ENCODE data around the gene POP5.
"Not testable (repeated sequence)": the region's sequence is repeated elsewhere in the genome, so short reads cannot be mapped to it uniquely, and the experiment has no call there.

POP5 gene

GRCh38 chr12:120536064-120536791 is 45.0 kb downstream of the POP5 start:
- peak; percentile 62 for DNase-seq

- DNase-seq, result peak; percentile 65
Measured at GRCh38 chr12:120534703-120535655, 46.2 kb downstream of the POP5 start.

GRCh38 chr12:120534203-120534702 is 46.9 kb downstream of the POP5 start, which contains the start of gene RNF10:
TSS of gene RNF10 (plus strand) at chr12:120534356. CDS start at chr12:120534812, 456 bp downstream.
- peak; percentile 93 for DNase-seq

- peak; percentile 22 for DNase-seq
Measured at GRCh38 chr12:120532701-120533238, 48.4 kb downstream of the POP5 start.

DNA sequence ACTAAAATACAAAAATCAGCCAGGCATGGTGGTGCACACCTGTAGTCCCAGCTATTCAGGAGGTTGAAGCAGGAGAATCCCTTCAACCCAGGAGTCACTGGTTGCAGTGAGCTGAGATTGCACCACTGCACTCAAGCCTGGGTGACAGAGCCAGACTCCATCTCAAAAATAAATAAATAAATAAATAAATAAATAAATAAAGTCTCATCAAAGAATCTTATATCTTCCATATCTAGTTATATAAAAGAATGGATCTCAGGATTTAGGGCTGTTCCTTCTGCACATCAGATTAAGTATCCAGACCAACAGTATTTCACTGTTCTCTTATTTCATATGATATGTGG is 50.8 kb downstream of the POP5 start:
- not testable (repeated sequence) for DNase-seq

- no peak for DNase-seq
Measured at GRCh38 chr12:120529641-120530417, 51.4 kb downstream of the POP5 start.

DNA sequence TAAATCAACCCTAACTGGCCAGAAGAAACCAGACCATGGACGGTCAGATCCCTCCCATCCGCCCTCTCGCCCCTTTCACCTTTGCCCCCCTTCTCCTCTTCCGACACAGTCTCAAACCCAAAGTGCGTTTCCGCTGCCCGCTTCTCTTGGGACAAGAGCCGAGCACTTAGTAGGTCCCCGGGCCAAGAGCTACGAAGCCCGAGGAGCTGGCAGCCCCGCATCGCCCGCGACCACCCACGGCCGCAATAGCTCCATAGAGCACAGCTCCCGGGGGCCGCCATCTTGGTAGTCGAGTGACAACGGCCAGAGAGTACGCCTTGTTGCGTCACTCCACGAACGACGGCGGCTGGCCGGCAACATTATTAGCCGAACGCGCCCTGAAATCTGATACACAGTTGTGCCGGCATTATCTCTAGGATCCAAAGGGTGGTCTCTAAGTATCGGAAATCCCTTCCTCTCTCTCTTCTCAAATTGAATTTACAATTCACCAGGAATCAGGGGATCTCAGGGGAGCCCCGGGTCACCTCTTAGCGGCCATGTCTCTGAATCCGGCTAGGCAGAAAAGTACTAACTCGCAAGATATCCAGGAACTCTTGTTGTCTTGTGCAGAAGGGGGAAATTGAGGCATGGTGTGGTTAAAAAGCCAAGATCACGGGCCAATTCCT is 52.2 kb downstream of the POP5 start, which contains the start of gene COQ5:
Gene COQ5 (minus strand): TSS at position 298 of the 665 bp plus-strand sequence. CDS start 17 bp downstream, at position 281.
- peak; percentile 90 for DNase-seq

All from CD4-positive, alpha-beta T cell treated with Interleukin-17A for 1 hour (primary cell).